HG02798 (cell line): ENCODE measurements around the gene DNAH8.
"Not testable (repeated sequence)": the region's sequence is repeated elsewhere in the genome, so short reads cannot be mapped to it uniquely, and the experiment has no call there.

Source experiments
- ATAC-seq: cut with Tn5 transposase; IDR thresholded peaks from one replicate; pipeline ENCODE4 v1.9.1; 2021; ENCODE audit warnings: mild to moderate bottlenecking; ENCODE audit not compliant: unreplicated experiment, poor library complexity

The DNAH8 gene

GRCh38 chr6:38794682-38795081 is 79.6 kb downstream of the DNAH8 start:
- no peak for ATAC-seq

- ATAC-seq, result no peak
Observed at GRCh38 chr6:38796006-38796405, 80.9 kb downstream of the DNAH8 start.

- not testable (repeated sequence) for ATAC-seq
Observed at GRCh38 chr6:38796437-38796836, 81.3 kb downstream of the DNAH8 start.

GRCh38 chr6:38796850-38797249 is 81.7 kb downstream of the DNAH8 start:
- ATAC-seq, result no peak

GRCh38 chr6:38797391-38797790 is 82.3 kb downstream of the DNAH8 start:
- ATAC-seq, result no peak

GRCh38 chr6:38799529-38800184 is 84.5 kb downstream of the DNAH8 start:
- no peak for ATAC-seq

- ATAC-seq, result no peak
Observed at GRCh38 chr6:38801305-38801704, 86.2 kb downstream of the DNAH8 start.

GRCh38 chr6:38802497-38802896 is 87.4 kb downstream of the DNAH8 start:
- no peak for ATAC-seq

- ATAC-seq, result no peak
Observed at GRCh38 chr6:38803129-38803528, 88.0 kb downstream of the DNAH8 start.

- ATAC-seq, result no peak
Observed at GRCh38 chr6:38804358-38804757, 89.2 kb downstream of the DNAH8 start.

- ATAC-seq, result no peak
Observed at GRCh38 chr6:38805127-38805655, 90.1 kb downstream of the DNAH8 start.

- ATAC-seq, result no peak
Observed at GRCh38 chr6:38805692-38806091, 90.6 kb downstream of the DNAH8 start.

GRCh38 chr6:38806271-38806670 is 91.2 kb downstream of the DNAH8 start:
- ATAC-seq, result no peak

GRCh38 chr6:38806833-38807232 is 91.7 kb downstream of the DNAH8 start:
- ATAC-seq, result no peak

- no peak for ATAC-seq
Observed at GRCh38 chr6:38808039-38808438, 92.9 kb downstream of the DNAH8 start.

GRCh38 chr6:38813041-38813823 is 98.1 kb downstream of the DNAH8 start:
- ATAC-seq, result no peak

- no peak for ATAC-seq
Observed at GRCh38 chr6:38814761-38815160, 99.7 kb downstream of the DNAH8 start.

- no peak for ATAC-seq
Observed at GRCh38 chr6:38815250-38815649, 100.1 kb downstream of the DNAH8 start.

- ATAC-seq, result no peak
Observed at GRCh38 chr6:38818691-38819090, 103.6 kb downstream of the DNAH8 start.

GRCh38 chr6:38822963-38823362 is 107.9 kb downstream of the DNAH8 start:
- no peak for ATAC-seq

- ATAC-seq, result no peak
Observed at GRCh38 chr6:38824243-38824894, 109.3 kb downstream of the DNAH8 start.
